Activated CD8-positive, alpha-beta memory T cell treated with anti-CD3 and anti-CD28 coated beads for 4 hours (primary cell): ENCODE measurements around the gene KLHL3.

Experiments
- DNase-seq, 2 donors: peaks; one replicate each; pipeline ENCODE4 v3.0.0-alpha.2; 2020; ENCODE audit warnings: low read depth in 2 of 2

KLHL3 gene

DNA sequence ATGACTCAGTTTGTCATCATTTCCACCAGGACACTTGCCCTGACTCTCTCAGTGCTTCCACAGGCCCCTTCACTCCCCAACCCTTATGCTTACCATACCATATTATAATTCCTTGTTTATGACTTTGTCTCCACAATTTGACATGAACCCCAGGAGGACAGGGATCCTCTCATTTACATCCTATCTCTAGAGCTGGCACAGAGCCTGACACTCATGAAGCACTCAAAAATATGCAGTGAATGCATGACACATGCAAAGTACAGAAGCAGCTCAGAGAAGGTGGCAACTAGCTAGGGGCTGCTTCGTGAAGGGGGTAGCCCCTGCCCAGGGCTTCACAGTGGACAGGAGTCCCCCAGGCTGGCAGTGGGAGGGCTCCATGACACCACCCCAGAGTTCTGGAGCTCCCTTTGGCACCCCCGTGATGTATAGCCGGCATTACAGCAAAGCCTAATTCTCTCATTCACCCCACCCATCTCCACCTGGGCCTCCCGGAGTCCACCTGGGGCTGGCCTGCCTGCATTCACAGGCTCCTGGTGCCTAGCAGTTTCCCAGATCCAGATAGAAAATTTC lies 124.8 kb downstream of the KLHL3 start:
- DNase-seq: no peak

GRCh38 chr5:137610598-137610997 lies 125.3 kb downstream of the KLHL3 start:
- no peak for DNase-seq

GRCh38 chr5:137609127-137609526 lies 126.8 kb downstream of the KLHL3 start:
- no peak for DNase-seq

GRCh38 chr5:137607771-137608170 lies 128.1 kb downstream of the KLHL3 start:
- no peak for DNase-seq

GRCh38 chr5:137606401-137606800 lies 129.5 kb downstream of the KLHL3 start:
- DNase-seq: no peak

DNA sequence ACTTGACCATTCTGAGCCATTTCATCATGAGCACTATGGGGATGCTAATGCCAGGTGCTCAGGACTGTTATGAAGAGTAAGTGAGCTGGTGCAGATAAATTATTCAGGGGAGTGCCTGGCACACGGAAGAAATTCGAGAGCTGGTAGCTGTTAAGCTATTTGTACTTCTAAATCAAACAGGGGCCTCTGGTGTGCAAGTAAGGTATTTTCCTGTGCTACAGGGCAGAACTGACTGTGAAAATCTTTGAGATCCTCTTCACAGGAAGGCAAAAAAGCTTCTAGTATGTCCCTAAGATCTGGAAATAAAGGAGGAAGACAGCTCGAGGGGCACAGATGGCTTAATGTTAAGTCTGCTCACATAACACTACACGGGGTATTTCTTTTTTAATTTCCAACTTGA lies 130.5 kb downstream of the KLHL3 start:
- no peak for DNase-seq

- no peak for DNase-seq
These were observed 131.4 kb downstream of the KLHL3 start for GRCh38 chr5:137604348-137605095.

GRCh38 chr5:137603891-137604290 lies 132.0 kb downstream of the KLHL3 start:
- no peak for DNase-seq

DNA sequence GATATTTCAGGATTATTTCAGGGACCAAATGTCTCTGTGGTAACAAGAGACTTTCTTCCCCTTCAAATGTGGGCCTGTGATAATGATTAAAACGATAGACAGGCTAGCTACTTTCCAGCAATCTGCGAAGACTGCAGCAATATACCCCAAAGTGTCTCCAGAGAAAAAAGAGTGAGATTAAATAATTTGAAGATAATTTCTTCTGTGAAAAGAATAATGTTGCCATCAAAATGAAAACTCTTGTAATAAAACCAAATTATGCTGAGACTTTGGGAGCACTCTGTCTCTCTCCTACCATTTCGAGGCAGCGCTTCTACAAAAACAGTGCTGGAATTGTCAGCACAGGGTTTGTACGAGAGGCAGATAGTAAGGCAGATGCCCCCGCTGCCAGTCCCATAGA lies 132.5 kb downstream of the KLHL3 start:
- no peak for DNase-seq

- DNase-seq: no peak
These were observed 133.1 kb downstream of the KLHL3 start for GRCh38 chr5:137602721-137603273.

GRCh38 chr5:137600721-137601360 lies 135.0 kb downstream of the KLHL3 start:
- DNase-seq: no peak

DNA sequence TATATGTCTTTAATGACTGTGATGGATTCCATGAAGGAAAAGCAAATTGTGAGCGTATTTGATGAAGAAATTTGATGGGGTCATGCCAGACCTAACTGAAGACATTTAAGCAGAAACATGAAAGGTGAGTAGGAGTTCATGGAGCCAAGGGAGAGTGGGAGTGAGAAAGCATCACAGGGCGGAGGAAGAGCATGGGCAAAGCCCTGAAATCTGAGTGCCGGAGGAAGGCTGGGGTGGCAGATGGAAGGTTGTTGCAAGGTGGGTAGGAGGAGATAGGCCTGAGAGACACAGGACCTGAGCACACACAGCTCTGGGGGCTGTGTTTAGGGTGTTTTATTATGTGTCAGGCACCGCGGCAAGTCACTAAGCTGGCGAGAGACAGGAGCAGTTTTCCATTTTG lies 136.4 kb downstream of the KLHL3 start:
- no peak for DNase-seq

DNA sequence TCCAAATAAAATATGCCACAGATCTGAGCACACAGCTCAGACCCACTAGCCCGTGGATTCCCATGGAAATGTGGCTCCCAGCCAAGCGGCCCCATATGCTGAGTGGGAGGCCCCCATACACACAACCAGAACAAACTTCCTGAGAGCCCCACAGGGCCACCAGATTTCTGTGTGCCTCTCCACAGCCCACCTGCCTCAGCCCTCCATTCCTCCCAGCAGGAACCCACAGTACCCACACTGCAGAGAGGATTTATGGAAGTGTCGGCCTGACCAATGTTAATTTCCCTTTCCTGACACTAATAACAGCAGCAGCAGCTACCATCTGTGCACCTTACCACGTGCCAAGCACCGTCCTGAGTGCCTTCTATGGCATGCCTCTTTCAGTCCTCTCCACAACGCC lies 137.5 kb downstream of the KLHL3 start:
- no peak for DNase-seq

DNA sequence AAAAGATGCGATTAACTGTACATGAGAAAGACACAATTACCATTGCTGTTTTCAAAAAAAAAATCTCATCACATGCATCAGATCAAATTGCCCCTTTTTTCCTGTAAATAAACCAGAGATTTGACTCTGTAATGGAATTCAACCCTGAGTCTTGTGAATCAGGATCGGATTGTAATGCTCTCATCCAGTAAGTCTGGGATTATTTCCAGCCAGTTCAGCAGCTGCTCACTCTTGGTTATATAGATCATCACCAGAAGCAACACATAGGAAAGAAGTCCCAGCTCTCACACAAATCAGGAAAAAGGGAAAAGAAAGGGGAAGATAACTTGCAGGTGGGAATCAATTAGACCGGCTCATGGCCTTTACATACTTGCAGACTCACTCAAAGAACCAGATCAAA lies 138.9 kb downstream of the KLHL3 start:
- no peak for DNase-seq

DNA sequence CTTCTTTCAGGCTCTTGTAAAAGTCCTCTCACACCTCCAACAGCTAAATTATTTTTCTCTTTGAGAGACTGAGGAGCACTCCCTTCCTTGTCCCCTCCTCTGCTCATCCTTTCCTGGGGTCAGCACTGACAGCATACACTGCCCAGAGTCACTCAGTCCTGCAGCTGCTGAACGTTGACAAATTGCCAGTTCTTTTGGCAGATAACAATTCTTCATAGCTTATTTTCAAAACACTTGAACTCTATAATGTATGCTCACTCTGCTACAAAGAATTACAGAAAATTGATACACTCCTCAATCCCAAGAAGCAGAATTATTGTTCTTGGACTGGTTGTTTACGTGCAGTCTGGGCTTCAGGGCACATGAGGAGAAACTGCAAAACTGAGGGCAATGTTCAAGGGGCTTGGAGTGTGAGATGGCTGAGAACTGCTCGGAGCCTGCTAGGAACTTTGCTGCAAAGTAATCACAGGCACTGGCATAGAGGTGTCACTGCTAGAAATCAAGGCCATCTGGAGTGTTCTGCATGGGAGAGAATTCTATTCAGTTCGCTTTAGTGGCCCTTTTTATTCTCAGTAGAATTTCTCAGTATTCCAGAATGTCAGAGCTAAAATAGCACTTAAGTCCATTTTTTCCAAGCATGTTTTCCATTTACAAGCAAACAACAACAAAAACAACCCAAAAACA lies 140.4 kb downstream of the KLHL3 start:
- DNase-seq: no peak

GRCh38 chr5:137594717-137595116 lies 141.2 kb downstream of the KLHL3 start:
- DNase-seq: no peak

- no peak for DNase-seq
These were observed 143.6 kb downstream of the KLHL3 start for GRCh38 chr5:137592317-137592716.

GRCh38 chr5:137589185-137589584 lies 146.7 kb downstream of the KLHL3 start:
- DNase-seq: no peak

- DNase-seq: no peak
These were observed 148.0 kb downstream of the KLHL3 start for GRCh38 chr5:137587919-137588318.

DNA sequence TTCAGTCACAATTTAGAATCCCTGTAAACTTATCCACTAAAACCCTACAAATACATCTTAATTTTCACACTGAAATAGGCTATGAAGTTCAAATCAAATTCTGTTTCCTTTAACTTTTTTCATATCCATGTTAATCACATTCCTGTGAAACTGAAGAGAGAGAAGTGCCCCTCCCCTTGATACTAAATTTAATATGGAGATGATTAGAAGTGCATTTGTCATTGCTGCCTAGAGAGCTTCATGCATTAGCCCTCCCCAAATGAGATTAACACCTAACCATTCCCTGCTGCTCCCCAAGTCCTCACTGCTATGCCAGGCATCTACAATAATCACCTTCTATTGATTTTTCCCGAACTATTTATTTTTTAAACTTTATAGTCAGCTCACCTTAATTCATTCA lies 151.6 kb downstream of the KLHL3 start:
- DNase-seq: no peak

DNA sequence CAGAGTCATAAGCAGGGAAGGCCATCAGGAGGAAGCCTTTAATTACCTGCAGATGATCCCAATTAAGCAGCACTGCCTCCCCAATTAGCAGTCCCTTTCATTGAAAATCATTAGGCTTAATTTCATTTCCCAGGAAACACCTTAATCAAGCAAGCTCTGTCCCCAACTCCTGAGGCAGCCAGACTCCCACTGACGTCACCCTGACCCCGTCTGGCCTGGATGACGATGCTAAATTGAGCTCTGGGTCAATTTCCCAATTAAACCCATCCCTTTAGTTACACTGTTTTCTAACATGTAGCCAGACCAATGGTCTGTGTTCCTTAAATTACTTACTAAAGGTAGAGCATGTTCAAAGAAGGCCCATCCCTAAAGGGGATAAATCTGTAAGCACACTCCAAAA lies 152.8 kb downstream of the KLHL3 start:
- DNase-seq: no peak

DNA sequence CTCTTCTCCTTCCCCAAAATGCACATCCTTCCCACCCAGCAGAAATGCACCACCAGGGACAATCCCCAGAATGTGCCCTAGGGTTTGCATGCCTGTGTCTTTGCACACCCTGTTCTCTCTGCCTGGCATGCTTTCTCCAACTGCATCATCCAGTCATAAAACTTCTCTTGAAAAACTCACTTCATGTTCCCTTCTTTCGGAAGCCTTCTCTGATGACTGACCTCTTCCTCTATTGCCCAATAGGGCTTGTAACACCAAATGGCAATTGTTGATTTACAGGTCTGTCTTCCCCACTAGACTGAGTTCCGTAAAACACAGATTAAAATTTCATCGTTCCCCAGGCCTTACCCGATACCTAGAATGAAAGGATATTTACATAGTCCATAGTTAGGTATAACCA lies 153.7 kb downstream of the KLHL3 start:
- no peak for DNase-seq
